GM23338 (cell line): ENCODE results near the gene NFATC1. TPM values are rescaled to one million over a fixed set of nuclear protein-coding genes. Genes with fewer than 3 reads are reported as not detected.

Experiments used
- ATAC-seq: fragments of 200-7000 bp; cut with Tn5 transposase; 3 replicates; pipeline ENCODE4 v1.9.1; 2020
- DNase-seq: peaks from one replicate; pipeline ENCODE4 v3.0.0-alpha.2; 2015; ENCODE audit warnings: low spot score
- H2AFZ ChIP-seq: fragments of 200-600 bp; sonication (generic); 2 replicates; pipeline ENCODE4 v1.8.0; 2016; ENCODE audit warnings: antibody characterized with exemption, mild to moderate bottlenecking, moderate library complexity
- H3F3A ChIP-seq: fragments of 200-600 bp; sonication (generic); replicated peaks from 2 replicates; pipeline ENCODE4 v1.8.0; 2017; ENCODE audit warnings: antibody characterized with exemption, mixed run types, low read depth
- H3K27ac ChIP-seq: fragments of 200-600 bp; sonication (generic); 2 replicates; pipeline ENCODE4 v1.6.1; 2016; ENCODE audit warnings: low read depth
- H3K27me3 ChIP-seq: fragments of 200-600 bp; sonication (generic); 2 replicates; pipeline ENCODE4 v1.8.0; 2016; ENCODE audit warnings: mild to moderate bottlenecking, mixed run types, moderate library complexity; ENCODE audit not compliant: insufficient read depth
- H3K36me3 ChIP-seq: fragments of 200-600 bp; sonication (generic); 2 replicates; pipeline ENCODE4 v1.8.0; 2016; ENCODE audit warnings: mild to moderate bottlenecking; ENCODE audit not compliant: insufficient read depth
- H3K4me1 ChIP-seq: fragments of 200-600 bp; sonication (generic); 2 replicates; pipeline ENCODE4 v1.8.0; 2016; ENCODE audit warnings: mild to moderate bottlenecking, moderate library complexity; ENCODE audit not compliant: insufficient read depth
- H3K4me2 ChIP-seq: fragments of 200-600 bp; sonication (generic); 2 replicates; pipeline ENCODE4 v1.7.1; 2017; ENCODE audit warnings: mixed run types
- H3K4me3 ChIP-seq: fragments of 200-600 bp; sonication (generic); 2 replicates; pipeline ENCODE4 v1.6.1; 2016; ENCODE audit warnings: mixed run types
- H3K79me2 ChIP-seq: fragments of 200-600 bp; sonication (generic); replicated peaks from 2 replicates; pipeline ENCODE4 v1.8.0; 2017; ENCODE audit warnings: mild to moderate bottlenecking; ENCODE audit not compliant: insufficient read depth
- H3K9me2 ChIP-seq: fragments of 200-600 bp; sonication (generic); 2 replicates; pipeline ENCODE4 v1.8.0; 2017; ENCODE audit not compliant: insufficient read depth
- H4K20me1 ChIP-seq: fragments of 200-600 bp; sonication (generic); replicated peaks from 2 replicates; pipeline ENCODE4 v1.8.0; 2017; ENCODE audit warnings: mild to moderate bottlenecking; ENCODE audit not compliant: insufficient read depth
- H3K27ac Mint-ChIP-seq: 2 replicates; pipeline ENCODE4 v1.8.0; 2020; ENCODE audit warnings: inconsistent platforms, mild to moderate bottlenecking, moderate library complexity, mixed read lengths
- H3K27me3 Mint-ChIP-seq: 3 replicates; pipeline ENCODE4 v1.8.0; 2022; ENCODE audit warnings: low read depth, mild to moderate bottlenecking, moderate library complexity, mixed read lengths, inconsistent platforms; ENCODE audit not compliant: insufficient read depth, poor library complexity
- H3K36me3 Mint-ChIP-seq: 3 replicates; pipeline ENCODE4 v1.8.0; 2021; ENCODE audit warnings: low read depth, mild to moderate bottlenecking, inconsistent platforms, moderate library complexity, mixed read lengths
- H3K4me1 Mint-ChIP-seq: 3 replicates; pipeline ENCODE4 v1.8.0; 2020; ENCODE audit warnings: mild to moderate bottlenecking, inconsistent platforms, mixed read lengths
- H3K4me3 Mint-ChIP-seq: 3 replicates; pipeline ENCODE4 v1.8.0; 2021; ENCODE audit warnings: moderate library complexity, mild to moderate bottlenecking, inconsistent platforms, mixed read lengths
- H3K9me3 Mint-ChIP-seq: 3 replicates; pipeline ENCODE4 v1.8.0; 2020; ENCODE audit warnings: moderate library complexity, mild to moderate bottlenecking, inconsistent platforms, mixed read lengths
- CREB1 ChIP-seq: fragments of 250-450 bp; sonication (Bioruptor Pico); IDR thresholded peaks from 2 replicates; pipeline ENCODE4 v1.5.0; 2020; ENCODE audit warnings: low read depth, mild to moderate bottlenecking, moderate library complexity
- CTCF ChIP-seq, 2 experiments: fragments of 200-600 bp in 1 of 2; sonication (generic) in 1 of 2; conservative IDR thresholded peaks; 2 replicates each; pipeline versions ENCODE4 v1.5.1 to v1.6.1; 2016 to 2017; ENCODE audit warnings: antibody characterized with exemption in 2 of 2, low read depth in 2 of 2, mild to moderate bottlenecking in 2 of 2, moderate library complexity in 1 of 2
- EZH2 ChIP-seq: fragments of 200-600 bp; sonication (generic); IDR thresholded peaks from one replicate; pipeline ENCODE4 v1.8.0; 2017; ENCODE audit warnings: antibody characterized with exemption, mild to moderate bottlenecking, low read depth; ENCODE audit not compliant: unreplicated experiment
- JUNB ChIP-seq: IDR thresholded peaks from one replicate; pipeline ENCODE4 v1.6.1; 2016; ENCODE audit warnings: antibody characterized with exemption; ENCODE audit not compliant: unreplicated experiment
- NANOG ChIP-seq: IDR thresholded peaks from 2 replicates; pipeline ENCODE4 v1.6.1; 2016; ENCODE audit warnings: antibody characterized with exemption, borderline replicate concordance
- POLR2AphosphoS5 ChIP-seq: IDR thresholded peaks from 2 replicates; pipeline ENCODE4 v1.6.1; 2016; ENCODE audit warnings: antibody characterized with exemption, low read depth
- STAT1 ChIP-seq: IDR thresholded peaks from one replicate; pipeline ENCODE4 v1.6.1; 2016; ENCODE audit warnings: antibody characterized with exemption; ENCODE audit not compliant: unreplicated experiment
- ZNF114 ChIP-seq: fragments of 250-450 bp; sonication (Bioruptor Pico); IDR thresholded peaks from 2 replicates; pipeline ENCODE4 v1.5.0; 2020; ENCODE audit warnings: mild to moderate bottlenecking, moderate library complexity
- ZNF331 ChIP-seq: fragments of 250-450 bp; sonication (Bioruptor Pico); IDR thresholded peaks from 2 replicates; pipeline ENCODE4 v1.5.0; 2020; ENCODE audit warnings: low read depth, mild to moderate bottlenecking, moderate library complexity
- ZNF462 ChIP-seq: fragments of 250-450 bp; sonication (Bioruptor Pico); IDR thresholded peaks from 2 replicates; pipeline ENCODE4 v1.5.0; 2020; ENCODE audit warnings: mild to moderate bottlenecking, moderate library complexity
- polyA plus RNA-seq: library from polyadenylated mRNA; unstranded; fragments of >200 nt; fragmentation: Nextera tagmentation; extraction: Ambion mirVana; gene quantifications from 2 replicates; pipeline ENCODE4 v1.2.1, GENCODE V29; 2016
- total RNA-seq: library from RNA; depleted of rRNA; stranded (reverse); fragments of >200 nt; shearing (Covaris generic); gene quantifications from 2 replicates; pipeline ENCODE4 v1.2.3, GENCODE V29; 2014
- TF ChIP-seq, protein P1 (sequence below): IDR thresholded peaks from one replicate; pipeline ENCODE4 v1.6.1; 2018; ENCODE audit warnings: antibody characterized with exemption; ENCODE audit not compliant: unreplicated experiment

NFATC1 gene
- total and polyA plus RNA-seq, 2 experiments from 2014 or later: 3.9 to 6.4 TPM

GRCh38 chr18:79352432-79352831 is 43.3 kb upstream of the NFATC1 start:
- ATAC-seq: no peak
- H3K9me3 Mint-ChIP-seq: no peaks in the 10 kb centered on the region
- H3K36me3 Mint-ChIP-seq: peaks cover 2% of the 10 kb centered on the region; the same call in 2 of the 3 replicates
- H3K4me3 Mint-ChIP-seq: no peak overlapping the region
- no peak for DNase-seq
- Histone ChIP-seq H3K36me3 (no peaks in the 10 kb centered on the region), H3K4me1 (no peaks in the 10 kb centered on the region), H3K4me3 (no peak overlapping the region), H4K20me1 (no peaks in the 10 kb centered on the region; the same call in 1 of the 2 replicates), H3K79me2 (no peaks in the 10 kb centered on the region), H2AFZ (no peak overlapping the region), H3K4me2 (no peak overlapping the region), H3F3A (no peaks in the 10 kb centered on the region), H3K9me2 (no peaks in the 10 kb centered on the region), H3K27me3 (no peaks in the 10 kb centered on the region), H3K27ac (no peak overlapping the region)
- no peak overlapping the region for H3K27ac Mint-ChIP-seq
- no peak for TF ChIP-seq ZNF331 (CRISPR knock-in tag)
- no peak for TF ChIP-seq JUNB
- TF ChIP-seq POLR2AphosphoS5: no peak
- TF ChIP-seq, protein P1, sequence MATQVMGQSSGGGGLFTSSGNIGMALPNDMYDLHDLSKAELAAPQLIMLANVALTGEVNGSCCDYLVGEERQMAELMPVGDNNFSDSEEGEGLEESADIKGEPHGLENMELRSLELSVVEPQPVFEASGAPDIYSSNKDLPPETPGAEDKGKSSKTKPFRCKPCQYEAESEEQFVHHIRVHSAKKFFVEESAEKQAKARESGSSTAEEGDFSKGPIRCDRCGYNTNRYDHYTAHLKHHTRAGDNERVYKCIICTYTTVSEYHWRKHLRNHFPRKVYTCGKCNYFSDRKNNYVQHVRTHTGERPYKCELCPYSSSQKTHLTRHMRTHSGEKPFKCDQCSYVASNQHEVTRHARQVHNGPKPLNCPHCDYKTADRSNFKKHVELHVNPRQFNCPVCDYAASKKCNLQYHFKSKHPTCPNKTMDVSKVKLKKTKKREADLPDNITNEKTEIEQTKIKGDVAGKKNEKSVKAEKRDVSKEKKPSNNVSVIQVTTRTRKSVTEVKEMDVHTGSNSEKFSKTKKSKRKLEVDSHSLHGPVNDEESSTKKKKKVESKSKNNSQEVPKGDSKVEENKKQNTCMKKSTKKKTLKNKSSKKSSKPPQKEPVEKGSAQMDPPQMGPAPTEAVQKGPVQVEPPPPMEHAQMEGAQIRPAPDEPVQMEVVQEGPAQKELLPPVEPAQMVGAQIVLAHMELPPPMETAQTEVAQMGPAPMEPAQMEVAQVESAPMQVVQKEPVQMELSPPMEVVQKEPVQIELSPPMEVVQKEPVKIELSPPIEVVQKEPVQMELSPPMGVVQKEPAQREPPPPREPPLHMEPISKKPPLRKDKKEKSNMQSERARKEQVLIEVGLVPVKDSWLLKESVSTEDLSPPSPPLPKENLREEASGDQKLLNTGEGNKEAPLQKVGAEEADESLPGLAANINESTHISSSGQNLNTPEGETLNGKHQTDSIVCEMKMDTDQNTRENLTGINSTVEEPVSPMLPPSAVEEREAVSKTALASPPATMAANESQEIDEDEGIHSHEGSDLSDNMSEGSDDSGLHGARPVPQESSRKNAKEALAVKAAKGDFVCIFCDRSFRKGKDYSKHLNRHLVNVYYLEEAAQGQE: no peak
- TF ChIP-seq EZH2: no peak
- TF ChIP-seq CTCF (conservative IDR thresholded peaks at IDR 0.05; ENCODE audit: low read depth in 2 of 2): no peak
- no peak for TF ChIP-seq NANOG
- TF ChIP-seq ZNF462 (CRISPR knock-in tag): no peak
- TF ChIP-seq ZNF114 (CRISPR knock-in tag): no peak
- TF ChIP-seq CREB1 (CRISPR knock-in tag): no peak
- no peak for TF ChIP-seq STAT1
- peaks cover 2% of the 10 kb centered on the region for H3K27me3 Mint-ChIP-seq
- H3K4me1 Mint-ChIP-seq: no peaks in the 10 kb centered on the region; the same call in 1 of the 3 replicates
